Natural killer cell (primary cell): Measurements from ENCODE around the gene DNAJC4. TPM values are rescaled to one million over a fixed set of nuclear protein-coding genes. Genes with fewer than 3 reads are reported as not detected.

Experiments
- ATAC-seq, 3 donors: fragments of 150-1000 bp in 2 of 3; fragments of 200-7000 bp in 1 of 3; cut with Tn5 transposase; 1 replicate in 1 of 3; 2 replicates in 2 of 3; pipeline ENCODE4 v1.10.0; 2021; ENCODE audit warnings: mild to moderate bottlenecking in 2 of 3, moderate library complexity in 2 of 3
- DNase-seq, 2 donors: peaks; one replicate each; pipeline versions ENCODE4 v3.0.0 to v3.0.0-alpha.2; 2013 to 2021; ENCODE audit warnings: mixed read lengths in 1 of 2
- H3K27ac ChIP-seq: one replicate; pipeline ENCODE4 v1.5.1; 2013; ENCODE audit warnings: mild to moderate bottlenecking, low read length
- H3K27me3 ChIP-seq: one replicate; pipeline ENCODE4 v1.6.1; 2013; ENCODE audit warnings: low read length; ENCODE audit not compliant: control insufficient read depth, insufficient read depth
- H3K36me3 ChIP-seq: one replicate; pipeline ENCODE4 v1.6.1; 2013; ENCODE audit warnings: low read length; ENCODE audit not compliant: control insufficient read depth, insufficient read depth
- H3K4me1 ChIP-seq: one replicate; pipeline ENCODE4 v1.6.1; 2013; ENCODE audit warnings: low read length; ENCODE audit not compliant: control insufficient read depth, insufficient read depth
- H3K4me3 ChIP-seq: one replicate; pipeline ENCODE4 v1.5.1; 2013; ENCODE audit warnings: low read length
- H3K9me3 ChIP-seq: one replicate; pipeline ENCODE4 v1.6.1; 2013; ENCODE audit warnings: low read length; ENCODE audit not compliant: control insufficient read depth, insufficient read depth
- H3K27ac Mint-ChIP-seq, 2 donors: one replicate each; pipeline ENCODE4 v1.8.0; 2022; ENCODE audit warnings: mild to moderate bottlenecking in 2 of 2, mixed read lengths in 2 of 2, moderate library complexity in 1 of 2
- H3K27me3 Mint-ChIP-seq, 2 donors: one replicate each; pipeline ENCODE4 v1.8.0; 2022; ENCODE audit warnings: low read depth in 2 of 2, mixed read lengths in 2 of 2
- H3K36me3 Mint-ChIP-seq: one replicate; pipeline ENCODE4 v1.8.0; 2022; ENCODE audit warnings: mixed read lengths
- H3K4me1 Mint-ChIP-seq, 2 donors: one replicate each; pipeline ENCODE4 v1.8.0; 2022; ENCODE audit warnings: mixed read lengths in 2 of 2
- H3K4me3 Mint-ChIP-seq: one replicate; pipeline ENCODE4 v1.8.0; 2022; ENCODE audit warnings: mild to moderate bottlenecking, moderate library complexity, mixed read lengths
- H3K9me3 Mint-ChIP-seq, 2 donors: one replicate each; pipeline ENCODE4 v1.8.0; 2022; ENCODE audit warnings: mixed read lengths in 2 of 2
- WGBS: methylation state at CpG from one replicate; pipeline ENCODE4 v1.1.7; 2013; ENCODE audit warnings: missing lambda C conversion rate; ENCODE audit not compliant: insufficient coverage; 5-methylcytosine and 5-hydroxymethylcytosine counted together
- intact Hi-C: fragments of 100-400 bp; cut with micrococcal nuclease; formaldehyde crosslinking; loops from one replicate; pipeline ENCODE4 v1.14.2; 2022
- total RNA-seq, 4 donors: library from RNA; stranded (reverse); fragments of 120-200 nt in 1 of 4; gene quantifications; one replicate each; pipeline versions ENCODE4 v1.2.3 to v1.2.4, GENCODE V29; 2013 to 2022
- TF ChIP-seq, protein P1 (sequence below): fragments of 200-600 bp; IDR thresholded peaks from one replicate; pipeline ENCODE4 v1.8.0; 2022; ENCODE audit warnings: antibody characterized with exemption

Gene DNAJC4
- total RNA-seq, 3 donors from 2014 or later (not counting 1 experiment from before 2014, with no cell fraction given) = 45.0 to 47.0 (median 46.6) TPM

DNA sequence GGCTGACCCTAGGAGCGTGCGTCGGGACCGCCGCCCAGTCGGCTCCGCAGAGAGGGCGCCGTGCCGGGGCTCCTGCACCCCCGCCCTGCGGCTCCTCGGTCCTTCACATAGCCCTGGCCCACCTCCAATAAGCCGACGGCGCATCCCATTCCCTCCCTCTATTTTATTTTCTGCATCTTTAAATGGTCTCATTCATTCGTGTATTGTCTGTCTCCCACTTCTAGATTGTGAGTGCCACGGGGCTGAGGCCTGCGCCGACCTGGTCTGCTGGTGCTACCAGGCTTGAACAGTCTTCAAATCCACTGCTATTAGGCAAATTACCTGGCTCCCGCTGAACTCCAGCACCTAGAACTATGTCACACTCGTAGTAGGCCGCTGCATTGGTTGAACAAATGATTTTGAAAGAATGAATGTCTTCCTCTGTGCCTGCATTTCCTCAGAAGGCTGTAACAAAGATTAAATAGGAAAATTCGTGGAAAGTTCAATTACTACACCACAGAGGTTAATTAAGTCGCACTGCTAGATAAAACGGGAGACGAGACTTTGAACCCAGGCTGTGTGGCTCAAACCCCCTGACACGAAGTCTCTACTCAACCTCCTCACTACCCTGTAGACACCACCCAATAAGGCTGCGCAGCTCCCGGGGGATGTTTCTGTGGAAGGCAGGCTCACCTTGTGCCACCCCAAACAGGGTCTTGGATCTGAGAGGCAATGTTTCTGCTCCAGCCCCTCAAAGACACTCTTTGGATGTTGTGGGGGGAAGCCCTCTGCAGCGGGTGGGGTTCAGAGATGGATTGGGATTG, 17.6 kb downstream of the DNAJC4 start:
- H3K27ac ChIP-seq = no peak overlapping the region
- no peaks in the 10 kb centered on the region for H3K27me3 ChIP-seq
- TF ChIP-seq, protein P1, sequence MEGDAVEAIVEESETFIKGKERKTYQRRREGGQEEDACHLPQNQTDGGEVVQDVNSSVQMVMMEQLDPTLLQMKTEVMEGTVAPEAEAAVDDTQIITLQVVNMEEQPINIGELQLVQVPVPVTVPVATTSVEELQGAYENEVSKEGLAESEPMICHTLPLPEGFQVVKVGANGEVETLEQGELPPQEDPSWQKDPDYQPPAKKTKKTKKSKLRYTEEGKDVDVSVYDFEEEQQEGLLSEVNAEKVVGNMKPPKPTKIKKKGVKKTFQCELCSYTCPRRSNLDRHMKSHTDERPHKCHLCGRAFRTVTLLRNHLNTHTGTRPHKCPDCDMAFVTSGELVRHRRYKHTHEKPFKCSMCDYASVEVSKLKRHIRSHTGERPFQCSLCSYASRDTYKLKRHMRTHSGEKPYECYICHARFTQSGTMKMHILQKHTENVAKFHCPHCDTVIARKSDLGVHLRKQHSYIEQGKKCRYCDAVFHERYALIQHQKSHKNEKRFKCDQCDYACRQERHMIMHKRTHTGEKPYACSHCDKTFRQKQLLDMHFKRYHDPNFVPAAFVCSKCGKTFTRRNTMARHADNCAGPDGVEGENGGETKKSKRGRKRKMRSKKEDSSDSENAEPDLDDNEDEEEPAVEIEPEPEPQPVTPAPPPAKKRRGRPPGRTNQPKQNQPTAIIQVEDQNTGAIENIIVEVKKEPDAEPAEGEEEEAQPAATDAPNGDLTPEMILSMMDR = no peak
- Mint-ChIP-seq H3K9me3 (no peaks in the 10 kb centered on the region), H3K4me1 (peaks cover 14 to 50% of the 10 kb centered on the region in 2 donors), H3K36me3 (no peaks in the 10 kb centered on the region), H3K4me3 (peak overlapping the region; percentile 85), H3K27ac (peak overlapping the region in 1 of 2 donors; percentile 54), H3K27me3 (no peaks in the 10 kb centered on the region)
- 66% methylated on average over 31 of the region's 31 CpGs for WGBS
- peaks cover 10% of the 10 kb centered on the region for H3K36me3 ChIP-seq
- intact Hi-C loops = no loop called here
- no peaks in the 10 kb centered on the region for H3K9me3 ChIP-seq
- no peak for DNase-seq
- no peak for ATAC-seq
- H3K4me3 ChIP-seq = peak overlapping the region; percentile 81
- peaks cover 62% of the 10 kb centered on the region for H3K4me1 ChIP-seq

DNA sequence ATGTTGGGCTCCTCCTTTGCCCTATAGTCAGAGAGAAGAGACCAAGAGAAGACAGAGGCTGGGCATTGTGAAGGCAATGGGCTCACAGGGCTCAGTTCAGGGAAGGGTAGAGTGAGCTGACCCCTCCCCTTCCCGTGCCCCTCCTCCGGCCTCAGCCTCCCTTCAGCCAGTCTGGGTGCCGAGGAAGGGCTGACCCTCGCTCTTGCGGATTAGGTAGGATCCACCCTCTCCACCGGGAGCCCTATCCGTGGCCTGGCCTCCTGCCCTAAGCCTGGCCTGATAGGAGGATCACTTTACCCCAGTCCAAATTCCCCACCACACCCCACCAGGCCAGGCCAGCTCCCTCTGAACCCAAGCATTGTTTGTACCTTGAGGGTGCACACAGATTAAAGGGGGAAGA, 18.2 kb downstream of the DNAJC4 start:
- no peak for DNase-seq
- TF ChIP-seq, protein P1 = no peak
- H3K4me1 ChIP-seq = peaks cover 58% of the 10 kb centered on the region
- 96% methylated on average over 7 of the region's 7 CpGs for WGBS
- H3K27me3 Mint-ChIP-seq = no peaks in the 10 kb centered on the region
- H3K9me3 Mint-ChIP-seq = no peaks in the 10 kb centered on the region
- H3K4me1 Mint-ChIP-seq = peaks cover 14 to 44% of the 10 kb centered on the region in 2 donors
- intact Hi-C loops = no loop called here
- H3K4me3 Mint-ChIP-seq = peak overlapping the region; percentile 85
- no peaks in the 10 kb centered on the region for H3K36me3 Mint-ChIP-seq
- no peak overlapping the region for H3K27ac ChIP-seq
- no peak overlapping the region for H3K4me3 ChIP-seq
- no peak for ATAC-seq
- H3K27me3 ChIP-seq = no peaks in the 10 kb centered on the region
- H3K36me3 ChIP-seq = peaks cover 6% of the 10 kb centered on the region
- H3K27ac Mint-ChIP-seq = no peak overlapping the region
- H3K9me3 ChIP-seq = no peaks in the 10 kb centered on the region

DNA sequence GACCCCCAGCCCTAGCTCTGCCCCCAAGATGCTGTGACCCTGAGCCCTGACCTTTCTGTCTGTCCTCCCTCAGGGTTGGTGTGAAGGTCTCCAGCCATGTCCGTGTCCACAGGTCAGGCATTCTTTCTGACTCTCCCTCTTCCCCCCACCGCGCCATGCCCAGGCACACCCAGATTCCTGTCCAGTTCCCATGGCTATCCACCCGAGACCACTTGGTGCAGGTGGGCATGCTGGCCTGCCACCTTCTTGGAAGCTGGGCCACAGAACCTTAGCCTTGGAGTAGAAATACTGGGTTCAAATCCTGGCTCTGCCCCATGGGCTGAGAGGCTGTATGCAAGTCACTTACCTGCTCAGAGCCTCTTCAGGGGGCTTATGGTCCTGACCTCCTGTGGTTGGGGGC, 18.7 kb downstream of the DNAJC4 start:
- Histone ChIP-seq H3K4me3 (no peak overlapping the region), H3K36me3 (peaks cover 3% of the 10 kb centered on the region), H3K4me1 (peaks cover 58% of the 10 kb centered on the region), H3K27me3 (no peaks in the 10 kb centered on the region), H3K9me3 (no peaks in the 10 kb centered on the region), H3K27ac (no peak overlapping the region)
- Mint-ChIP-seq H3K27me3 (no peaks in the 10 kb centered on the region), H3K4me1 (peaks cover 14 to 41% of the 10 kb centered on the region in 2 donors), H3K4me3 (no peak overlapping the region), H3K27ac (no peak overlapping the region), H3K9me3 (no peaks in the 10 kb centered on the region), H3K36me3 (no peaks in the 10 kb centered on the region)
- TF ChIP-seq, protein P1 = no peak
- WGBS = 97% methylated on average over 4 of the region's 4 CpGs
- ATAC-seq (no peak), DNase-seq (no peak)
- intact Hi-C loops = no loop called here
